ENCODE results near the gene ZNF474. TPM values are rescaled to one million over a fixed set of nuclear protein-coding genes. Genes with fewer than 3 reads are reported as not detected.

Gene ZNF474
- total RNA-seq, 1 experiment from 2014 or later, result not detected

DNA sequence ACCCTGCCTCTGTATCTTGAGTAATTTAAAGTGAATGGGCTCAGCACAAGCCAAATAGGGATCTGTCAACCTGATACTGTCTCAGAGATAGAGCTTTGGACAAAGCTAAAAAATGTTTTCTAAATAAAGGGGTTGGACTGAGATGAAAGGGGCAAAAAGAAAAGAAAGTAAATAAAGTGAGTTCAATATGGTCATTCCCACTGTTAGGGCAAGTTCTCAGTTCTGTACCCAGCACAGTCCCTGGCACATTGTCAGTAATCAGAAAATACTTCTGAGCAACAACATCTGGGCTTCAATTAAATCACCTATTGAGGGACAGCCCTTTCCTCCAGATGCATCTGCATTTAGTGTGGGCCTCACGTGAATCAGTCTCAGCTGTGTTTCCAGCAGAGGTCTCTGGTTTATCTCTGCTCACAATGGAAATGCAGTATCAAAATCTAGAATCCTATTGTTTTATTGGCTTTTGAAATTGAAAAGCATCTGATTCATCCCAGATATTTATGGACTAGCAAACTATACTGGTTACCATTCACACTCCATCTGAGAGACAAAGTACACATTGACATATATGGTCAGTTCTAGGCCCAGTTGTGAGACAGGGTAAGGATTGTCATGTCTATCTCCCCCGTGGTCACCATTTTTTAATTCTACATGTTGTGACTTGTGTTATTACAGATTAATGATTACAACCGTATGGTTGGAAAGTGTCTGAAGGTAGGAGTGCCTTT lies 35.6 kb downstream of the ZNF474 start:
- no peak overlapping the region for H3K4me3 Mint-ChIP-seq
- POLR2A ChIA-PET, result no interaction called here
- H3K36me3 Mint-ChIP-seq, result no peaks in the 10 kb centered on the region
- H3K27ac Mint-ChIP-seq, result no peak overlapping the region
- CTCF ChIA-PET, result interaction anchor here (1.1 to 1.6 kb wide), 3 partner anchors 10 to 89 kb away, joined by 3 to 4 read pairs (median 3); no protein-coding TSS in a partner anchor
- no peak for ATAC-seq
- peaks cover 13% of the 10 kb centered on the region for H3K4me1 Mint-ChIP-seq
- peaks cover 5% of the 10 kb centered on the region for H3K9me3 Mint-ChIP-seq
- TF ChIP-seq ZNF121 (CRISPR knock-in tag; IDR thresholded peaks at IDR 0.05) (no peak), STAT6 (CRISPR knock-in tag; conservative IDR thresholded peaks at IDR 0.05; ENCODE audit: low read depth) (no peak), ZNF263 (CRISPR knock-in tag; IDR thresholded peaks at IDR 0.05; ENCODE audit: low read depth) (no peak), ZNF396 (CRISPR knock-in tag; IDR thresholded peaks at IDR 0.05; ENCODE audit: borderline replicate concordance) (no peak), E2F1 (CRISPR knock-in tag; IDR thresholded peaks at IDR 0.05) (no peak), NR2C2 (CRISPR knock-in tag; IDR thresholded peaks at IDR 0.05) (no peak), HMGXB4 (CRISPR knock-in tag; IDR thresholded peaks at IDR 0.05) (no peak), CREB1 (CRISPR knock-in tag; IDR thresholded peaks at IDR 0.05) (no peak), IRF2 (CRISPR knock-in tag; IDR thresholded peaks at IDR 0.05; ENCODE audit: borderline replicate concordance, low read depth) (no peak), ZNF423 (CRISPR knock-in tag; IDR thresholded peaks at IDR 0.05) (no peak), GTF2I (CRISPR knock-in tag; conservative IDR thresholded peaks at IDR 0.05) (no peak)
- TF ChIP-seq, protein P1, sequence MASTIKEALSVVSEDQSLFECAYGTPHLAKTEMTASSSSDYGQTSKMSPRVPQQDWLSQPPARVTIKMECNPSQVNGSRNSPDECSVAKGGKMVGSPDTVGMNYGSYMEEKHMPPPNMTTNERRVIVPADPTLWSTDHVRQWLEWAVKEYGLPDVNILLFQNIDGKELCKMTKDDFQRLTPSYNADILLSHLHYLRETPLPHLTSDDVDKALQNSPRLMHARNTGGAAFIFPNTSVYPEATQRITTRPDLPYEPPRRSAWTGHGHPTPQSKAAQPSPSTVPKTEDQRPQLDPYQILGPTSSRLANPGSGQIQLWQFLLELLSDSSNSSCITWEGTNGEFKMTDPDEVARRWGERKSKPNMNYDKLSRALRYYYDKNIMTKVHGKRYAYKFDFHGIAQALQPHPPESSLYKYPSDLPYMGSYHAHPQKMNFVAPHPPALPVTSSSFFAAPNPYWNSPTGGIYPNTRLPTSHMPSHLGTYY (CRISPR knock-in tag; IDR thresholded peaks at IDR 0.05), result no peak
- TF ChIP-seq, protein P2, sequence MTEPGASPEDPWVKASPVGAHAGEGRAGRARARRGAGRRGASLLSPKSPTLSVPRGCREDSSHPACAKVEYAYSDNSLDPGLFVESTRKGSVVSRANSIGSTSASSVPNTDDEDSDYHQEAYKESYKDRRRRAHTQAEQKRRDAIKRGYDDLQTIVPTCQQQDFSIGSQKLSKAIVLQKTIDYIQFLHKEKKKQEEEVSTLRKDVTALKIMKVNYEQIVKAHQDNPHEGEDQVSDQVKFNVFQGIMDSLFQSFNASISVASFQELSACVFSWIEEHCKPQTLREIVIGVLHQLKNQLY (CRISPR knock-in tag; IDR thresholded peaks at IDR 0.05), result no peak
- H3K27me3 Mint-ChIP-seq (ENCODE audit: low read depth), result no peaks in the 10 kb centered on the region
- DNase-seq (ENCODE audit: low spot score), result no peak

- no peak for ATAC-seq
- DNase-seq (ENCODE audit: low spot score), result no peak
- no peaks in the 10 kb centered on the region for H3K27me3 Mint-ChIP-seq (ENCODE audit: low read depth)
- H3K36me3 Mint-ChIP-seq, result no peaks in the 10 kb centered on the region
- TF ChIP-seq, protein P3, sequence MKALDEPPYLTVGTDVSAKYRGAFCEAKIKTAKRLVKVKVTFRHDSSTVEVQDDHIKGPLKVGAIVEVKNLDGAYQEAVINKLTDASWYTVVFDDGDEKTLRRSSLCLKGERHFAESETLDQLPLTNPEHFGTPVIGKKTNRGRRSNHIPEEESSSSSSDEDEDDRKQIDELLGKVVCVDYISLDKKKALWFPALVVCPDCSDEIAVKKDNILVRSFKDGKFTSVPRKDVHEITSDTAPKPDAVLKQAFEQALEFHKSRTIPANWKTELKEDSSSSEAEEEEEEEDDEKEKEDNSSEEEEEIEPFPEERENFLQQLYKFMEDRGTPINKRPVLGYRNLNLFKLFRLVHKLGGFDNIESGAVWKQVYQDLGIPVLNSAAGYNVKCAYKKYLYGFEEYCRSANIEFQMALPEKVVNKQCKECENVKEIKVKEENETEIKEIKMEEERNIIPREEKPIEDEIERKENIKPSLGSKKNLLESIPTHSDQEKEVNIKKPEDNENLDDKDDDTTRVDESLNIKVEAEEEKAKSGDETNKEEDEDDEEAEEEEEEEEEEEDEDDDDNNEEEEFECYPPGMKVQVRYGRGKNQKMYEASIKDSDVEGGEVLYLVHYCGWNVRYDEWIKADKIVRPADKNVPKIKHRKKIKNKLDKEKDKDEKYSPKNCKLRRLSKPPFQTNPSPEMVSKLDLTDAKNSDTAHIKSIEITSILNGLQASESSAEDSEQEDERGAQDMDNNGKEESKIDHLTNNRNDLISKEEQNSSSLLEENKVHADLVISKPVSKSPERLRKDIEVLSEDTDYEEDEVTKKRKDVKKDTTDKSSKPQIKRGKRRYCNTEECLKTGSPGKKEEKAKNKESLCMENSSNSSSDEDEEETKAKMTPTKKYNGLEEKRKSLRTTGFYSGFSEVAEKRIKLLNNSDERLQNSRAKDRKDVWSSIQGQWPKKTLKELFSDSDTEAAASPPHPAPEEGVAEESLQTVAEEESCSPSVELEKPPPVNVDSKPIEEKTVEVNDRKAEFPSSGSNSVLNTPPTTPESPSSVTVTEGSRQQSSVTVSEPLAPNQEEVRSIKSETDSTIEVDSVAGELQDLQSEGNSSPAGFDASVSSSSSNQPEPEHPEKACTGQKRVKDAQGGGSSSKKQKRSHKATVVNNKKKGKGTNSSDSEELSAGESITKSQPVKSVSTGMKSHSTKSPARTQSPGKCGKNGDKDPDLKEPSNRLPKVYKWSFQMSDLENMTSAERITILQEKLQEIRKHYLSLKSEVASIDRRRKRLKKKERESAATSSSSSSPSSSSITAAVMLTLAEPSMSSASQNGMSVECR (CRISPR knock-in tag; IDR thresholded peaks at IDR 0.05; ENCODE audit: borderline replicate concordance), result no peak
- TF ChIP-seq GABPB1 (CRISPR knock-in tag; IDR thresholded peaks at IDR 0.05) (peak; percentile 96), ZNF532 (CRISPR knock-in tag; IDR thresholded peaks at IDR 0.05; ENCODE audit: borderline replicate concordance) (no peak)
- no peak overlapping the region for H3K4me3 Mint-ChIP-seq
- H3K9me3 Mint-ChIP-seq, result 0 out of 2 replicates have a peak, but pooled peaks cover 3% of the 10 kb centered on the region
- ChIA-PET POLR2A (no interaction called here), CTCF (no interaction called here)
- no peak overlapping the region for H3K27ac Mint-ChIP-seq
- peaks cover 19% of the 10 kb centered on the region for H3K4me1 Mint-ChIP-seq
Measured at GRCh38 chr5:122165559-122166078, 36.3 kb downstream of the ZNF474 start.

Measured in WTC11 (cell line).